Vagina (tissue), 2 donors: ENCODE data around the gene KLF4.

Experiments
- POLR2A ChIP-seq, 2 donors: fragments of 450-650 bp; IDR thresholded peaks; one replicate each; pipeline ENCODE4 v1.6.1; 2017; ENCODE audit warnings: antibody characterized with exemption in 2 of 2, mild to moderate bottlenecking in 2 of 2, moderate library complexity in 2 of 2
- POLR2AphosphoS5 ChIP-seq, 2 donors: sonication (generic); formaldehyde crosslinking; IDR thresholded peaks; one replicate each; pipeline ENCODE4 v1.9.0; 2017; ENCODE audit warnings: antibody characterized with exemption in 2 of 2, mild to moderate bottlenecking in 2 of 2, low read depth in 1 of 2; ENCODE audit not compliant: insufficient read depth in 1 of 2
- TF ChIP-seq, protein P1 (sequence below), 3 experiments: fragments of 450-650 bp in 2 of 3; fragments of 200-600 bp in 1 of 3; sonication (generic) in 1 of 3; IDR thresholded peaks; one replicate each; pipeline ENCODE4 v1.5.1; 2017 to 2019; ENCODE audit warnings: antibody characterized with exemption in 3 of 3, mild to moderate bottlenecking in 2 of 3, moderate library complexity in 2 of 3

DNA sequence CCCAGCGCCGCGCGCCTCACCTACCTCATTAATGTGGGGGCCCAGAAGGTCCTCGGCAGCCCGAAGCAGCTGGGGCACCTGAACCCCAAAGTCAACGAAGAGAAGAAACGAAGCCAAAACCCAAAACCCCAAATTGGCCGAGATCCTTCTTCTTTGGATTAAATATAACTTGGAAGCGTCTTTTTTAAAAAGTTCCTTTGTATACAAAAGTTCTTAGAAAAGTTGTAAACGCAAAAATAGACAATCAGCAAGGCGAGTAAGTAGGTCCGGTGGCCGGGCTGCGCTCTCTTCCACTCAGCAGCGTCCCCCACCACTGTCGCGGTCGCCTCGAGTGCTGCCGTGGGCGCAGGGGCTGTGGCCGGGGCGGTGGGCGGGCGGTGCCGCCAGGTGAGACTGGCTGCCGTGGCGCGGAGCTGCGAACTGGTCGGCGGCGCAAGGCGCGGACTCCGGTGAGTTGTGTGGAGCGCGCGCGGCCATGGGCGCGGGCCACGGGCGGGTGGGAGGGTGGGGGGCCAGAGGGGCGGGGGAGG is 360 bp downstream of the KLF4 start:
- TF ChIP-seq, protein P1, sequence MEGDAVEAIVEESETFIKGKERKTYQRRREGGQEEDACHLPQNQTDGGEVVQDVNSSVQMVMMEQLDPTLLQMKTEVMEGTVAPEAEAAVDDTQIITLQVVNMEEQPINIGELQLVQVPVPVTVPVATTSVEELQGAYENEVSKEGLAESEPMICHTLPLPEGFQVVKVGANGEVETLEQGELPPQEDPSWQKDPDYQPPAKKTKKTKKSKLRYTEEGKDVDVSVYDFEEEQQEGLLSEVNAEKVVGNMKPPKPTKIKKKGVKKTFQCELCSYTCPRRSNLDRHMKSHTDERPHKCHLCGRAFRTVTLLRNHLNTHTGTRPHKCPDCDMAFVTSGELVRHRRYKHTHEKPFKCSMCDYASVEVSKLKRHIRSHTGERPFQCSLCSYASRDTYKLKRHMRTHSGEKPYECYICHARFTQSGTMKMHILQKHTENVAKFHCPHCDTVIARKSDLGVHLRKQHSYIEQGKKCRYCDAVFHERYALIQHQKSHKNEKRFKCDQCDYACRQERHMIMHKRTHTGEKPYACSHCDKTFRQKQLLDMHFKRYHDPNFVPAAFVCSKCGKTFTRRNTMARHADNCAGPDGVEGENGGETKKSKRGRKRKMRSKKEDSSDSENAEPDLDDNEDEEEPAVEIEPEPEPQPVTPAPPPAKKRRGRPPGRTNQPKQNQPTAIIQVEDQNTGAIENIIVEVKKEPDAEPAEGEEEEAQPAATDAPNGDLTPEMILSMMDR (IDR thresholded peaks at IDR 0.05), result no peak
- TF ChIP-seq POLR2A (IDR thresholded peaks at IDR 0.05), result no peak
- TF ChIP-seq POLR2AphosphoS5 (IDR thresholded peaks at IDR 0.05; ENCODE audit: insufficient read depth in 1 of 2, low read depth in 1 of 2), result no peak
